Parathyroid adenoma (tissue), 2 donors: ENCODE results near the gene TACC2.

ENCODE experiments used
- H2AFZ ChIP-seq: fragments of 300-600 bp; sonication (generic); one replicate; pipeline ENCODE4 v1.7.0; 2017; ENCODE audit warnings: antibody characterized with exemption, mild to moderate bottlenecking
- H3K27ac ChIP-seq: fragments of 300-600 bp; sonication (generic); one replicate; pipeline ENCODE4 v1.7.0; 2017
- H3K27me3 ChIP-seq: fragments of 300-600 bp; sonication (generic); one replicate; pipeline ENCODE4 v1.7.0; 2017; ENCODE audit warnings: low read length; ENCODE audit not compliant: control insufficient read depth, insufficient read depth
- H3K36me3 ChIP-seq: fragments of 300-600 bp; sonication (generic); one replicate; pipeline ENCODE4 v1.7.0; 2017; ENCODE audit warnings: low read length; ENCODE audit not compliant: control insufficient read depth, insufficient read depth
- H3K4me1 ChIP-seq: fragments of 300-600 bp; sonication (generic); one replicate; pipeline ENCODE4 v1.7.0; 2017; ENCODE audit warnings: control low read depth
- H3K4me2 ChIP-seq: fragments of 300-600 bp; sonication (generic); one replicate; pipeline ENCODE4 v1.7.0; 2017; ENCODE audit warnings: low read length
- H3K4me3 ChIP-seq: fragments of 300-600 bp; sonication (generic); one replicate; pipeline ENCODE4 v1.7.0; 2017; ENCODE audit warnings: low read depth, low read length
- H3K79me2 ChIP-seq: fragments of 300-600 bp; sonication (generic); one replicate; pipeline ENCODE4 v1.7.0; 2017; ENCODE audit warnings: control low read depth
- H3K9ac ChIP-seq: fragments of 300-600 bp; sonication (generic); one replicate; pipeline ENCODE4 v1.7.0; 2017; ENCODE audit warnings: mild to moderate bottlenecking
- H3K9me3 ChIP-seq: fragments of 300-600 bp; sonication (generic); one replicate; pipeline ENCODE4 v1.7.0; 2017; ENCODE audit warnings: low read length; ENCODE audit not compliant: control insufficient read depth
- CTCF ChIP-seq: fragments of 300-600 bp; sonication (generic); IDR thresholded peaks from one replicate; pipeline ENCODE4 v1.7.0; 2017; ENCODE audit warnings: antibody characterized with exemption, mild to moderate bottlenecking
- donor health status: primary hyperparathyroidism.

TACC2 gene

GRCh38 chr10:122299423-122300075 lies 310.6 kb downstream of the TACC2 start:
- Histone ChIP-seq H3K9ac (no peak overlapping the region), H3K4me1 (no peaks in the 10 kb centered on the region), H3K27ac (no peak overlapping the region), H3K27me3 (no peaks in the 10 kb centered on the region), H2AFZ (no peak overlapping the region), H3K4me3 (no peak overlapping the region), H3K36me3 (no peaks in the 10 kb centered on the region), H3K9me3 (no peaks in the 10 kb centered on the region), H3K4me2 (no peak overlapping the region), H3K79me2 (no peaks in the 10 kb centered on the region)
- TF ChIP-seq CTCF: no peak

GRCh38 chr10:122301055-122301810 lies 312.3 kb downstream of the TACC2 start:
- Histone ChIP-seq H3K9me3 (no peaks in the 10 kb centered on the region), H3K79me2 (no peaks in the 10 kb centered on the region), H3K4me2 (no peak overlapping the region), H3K9ac (no peak overlapping the region), H3K36me3 (no peaks in the 10 kb centered on the region), H3K4me1 (no peaks in the 10 kb centered on the region), H3K27ac (no peak overlapping the region), H3K4me3 (no peak overlapping the region), H3K27me3 (no peaks in the 10 kb centered on the region), H2AFZ (peak overlapping the region; percentile 5)
- no peak for TF ChIP-seq CTCF

- Histone ChIP-seq H2AFZ (no peak overlapping the region), H3K4me2 (no peak overlapping the region), H3K9me3 (no peaks in the 10 kb centered on the region), H3K79me2 (no peaks in the 10 kb centered on the region), H3K4me3 (no peak overlapping the region), H3K27me3 (no peaks in the 10 kb centered on the region), H3K36me3 (no peaks in the 10 kb centered on the region), H3K4me1 (no peaks in the 10 kb centered on the region), H3K9ac (no peak overlapping the region), H3K27ac (no peak overlapping the region)
- TF ChIP-seq CTCF: no peak
Measured at GRCh38 chr10:122301811-122302115, 312.8 kb downstream of the TACC2 start.

GRCh38 chr10:122302315-122302714 lies 313.4 kb downstream of the TACC2 start:
- Histone ChIP-seq H3K79me2 (no peaks in the 10 kb centered on the region), H3K36me3 (no peaks in the 10 kb centered on the region), H3K9ac (no peak overlapping the region), H3K27me3 (no peaks in the 10 kb centered on the region), H3K27ac (no peak overlapping the region), H3K9me3 (no peaks in the 10 kb centered on the region), H3K4me1 (no peaks in the 10 kb centered on the region), H2AFZ (no peak overlapping the region), H3K4me3 (no peak overlapping the region), H3K4me2 (no peak overlapping the region)
- TF ChIP-seq CTCF: no peak
